NCI-H2081 (cell line): ENCODE results near the gene CAMK2N1.
A peak's percentile ranks its signal among the peaks of the same experiment; 100 is the strongest.
"Not testable (repeated sequence)": the region's sequence is repeated elsewhere in the genome, so short reads cannot be mapped to it uniquely, and the experiment has no call there.

Experiments used
- DNase-seq, 2 experiments: peaks; one replicate each; lab custom pipeline; 2025; lab: John Stamatoyannopoulos, UW

Gene CAMK2N1

DNA sequence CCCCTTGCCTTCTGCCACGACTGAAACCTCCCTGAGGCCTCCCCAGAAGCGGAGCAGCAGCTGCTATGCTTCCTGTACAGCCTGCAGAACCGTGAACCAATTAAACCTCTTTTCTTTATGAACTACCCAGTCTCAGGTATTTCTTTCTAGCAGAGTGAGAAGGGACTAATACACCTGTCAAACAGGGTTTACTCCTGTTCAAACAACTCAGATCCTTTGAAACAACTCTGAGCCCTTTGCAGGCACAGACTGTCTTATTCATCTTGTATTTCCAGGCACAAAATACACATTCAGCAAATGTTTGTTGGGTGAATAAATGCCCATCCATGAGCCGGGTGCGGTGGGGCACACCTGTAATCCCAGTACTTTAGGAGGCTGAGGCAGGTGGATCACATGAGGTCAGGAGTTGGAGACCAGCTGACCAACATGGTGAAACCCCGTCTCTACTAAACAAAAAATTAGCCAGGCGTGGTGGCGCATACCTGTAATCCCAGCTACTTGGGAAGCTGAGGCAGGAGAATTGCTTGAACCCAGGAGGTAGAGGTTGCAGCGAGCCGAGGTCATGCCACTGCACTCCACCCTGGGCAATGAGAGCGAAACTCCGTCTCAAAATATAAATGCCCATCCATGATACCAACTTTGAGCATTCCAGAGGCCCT, 10.8 kb upstream of the CAMK2N1 start:
- DNase-seq: not testable (repeated sequence)

DNA sequence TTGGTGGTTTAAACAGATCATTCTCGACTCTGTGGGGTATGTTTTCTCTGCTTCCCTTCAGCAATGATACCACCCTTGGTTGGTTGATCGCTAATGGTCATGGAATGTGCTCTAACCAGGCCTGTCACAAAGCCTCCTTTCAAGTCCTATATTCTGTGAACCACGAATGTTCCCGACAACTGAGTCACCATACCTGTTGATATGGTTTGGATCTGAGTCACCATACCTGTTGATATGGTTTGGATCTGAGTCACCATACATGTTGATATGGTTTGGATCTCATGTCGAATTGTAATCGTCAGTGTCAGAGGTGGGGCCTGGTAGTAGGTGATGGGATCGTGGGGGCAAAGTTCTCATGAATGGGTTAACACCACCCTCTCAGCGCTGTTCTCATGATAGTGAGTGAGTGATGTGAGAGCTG, 10.2 kb upstream of the CAMK2N1 start:
- DNase-seq: no peak

DNA sequence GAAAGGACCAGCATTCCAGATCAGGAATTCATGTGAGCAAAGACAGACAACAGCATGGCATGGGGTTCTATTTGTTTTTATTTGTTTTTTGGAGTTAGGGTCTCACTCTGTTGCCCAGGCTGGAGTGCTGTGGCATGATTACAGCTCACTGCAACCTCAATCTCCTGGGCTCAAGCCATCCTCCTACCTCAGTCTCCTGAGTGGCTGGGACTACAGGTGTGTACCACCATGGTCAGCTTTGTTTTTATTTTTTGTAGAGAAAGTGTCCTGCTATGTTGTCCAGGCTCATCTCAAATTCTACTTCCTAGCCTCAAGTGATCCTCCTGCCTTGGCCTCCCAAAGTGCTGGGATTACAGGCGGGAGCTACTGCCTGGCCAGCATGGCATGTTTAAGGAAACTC, 9.7 kb upstream of the CAMK2N1 start:
- no peak for DNase-seq

DNA sequence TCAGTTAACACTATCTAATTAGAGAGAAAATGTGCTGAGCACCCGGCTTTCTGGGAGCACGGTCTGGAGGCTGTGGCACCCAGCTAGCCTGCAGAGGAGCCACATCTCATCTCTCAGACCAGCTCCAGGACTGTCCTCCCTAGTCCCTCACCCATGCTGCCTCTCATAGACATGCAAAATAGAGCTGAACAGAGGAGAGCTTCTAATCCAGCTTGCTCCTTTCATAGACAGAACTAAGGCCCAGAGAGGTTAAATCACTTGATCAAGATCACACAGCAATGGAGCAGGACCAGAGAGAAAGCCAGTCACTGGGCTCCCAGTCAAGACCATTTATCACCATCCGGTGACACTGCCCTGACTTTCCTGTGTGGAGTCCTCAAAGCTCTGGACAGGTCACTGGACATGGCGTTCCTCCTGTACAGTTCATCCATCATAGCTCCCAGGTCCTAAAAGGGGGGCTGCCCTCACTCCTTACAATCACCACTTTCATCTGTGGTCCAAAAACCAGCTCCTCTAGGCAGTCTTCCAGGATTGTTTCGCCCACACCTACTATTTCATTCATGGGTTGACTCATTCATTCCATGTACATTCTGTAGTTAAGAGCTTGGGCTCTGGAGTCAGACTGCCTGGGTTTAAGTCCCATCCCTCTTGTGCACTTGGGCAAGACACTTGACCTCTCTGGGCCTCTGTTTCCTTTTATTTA, 8.8 kb upstream of the CAMK2N1 start:
- DNase-seq: no peak

DNA sequence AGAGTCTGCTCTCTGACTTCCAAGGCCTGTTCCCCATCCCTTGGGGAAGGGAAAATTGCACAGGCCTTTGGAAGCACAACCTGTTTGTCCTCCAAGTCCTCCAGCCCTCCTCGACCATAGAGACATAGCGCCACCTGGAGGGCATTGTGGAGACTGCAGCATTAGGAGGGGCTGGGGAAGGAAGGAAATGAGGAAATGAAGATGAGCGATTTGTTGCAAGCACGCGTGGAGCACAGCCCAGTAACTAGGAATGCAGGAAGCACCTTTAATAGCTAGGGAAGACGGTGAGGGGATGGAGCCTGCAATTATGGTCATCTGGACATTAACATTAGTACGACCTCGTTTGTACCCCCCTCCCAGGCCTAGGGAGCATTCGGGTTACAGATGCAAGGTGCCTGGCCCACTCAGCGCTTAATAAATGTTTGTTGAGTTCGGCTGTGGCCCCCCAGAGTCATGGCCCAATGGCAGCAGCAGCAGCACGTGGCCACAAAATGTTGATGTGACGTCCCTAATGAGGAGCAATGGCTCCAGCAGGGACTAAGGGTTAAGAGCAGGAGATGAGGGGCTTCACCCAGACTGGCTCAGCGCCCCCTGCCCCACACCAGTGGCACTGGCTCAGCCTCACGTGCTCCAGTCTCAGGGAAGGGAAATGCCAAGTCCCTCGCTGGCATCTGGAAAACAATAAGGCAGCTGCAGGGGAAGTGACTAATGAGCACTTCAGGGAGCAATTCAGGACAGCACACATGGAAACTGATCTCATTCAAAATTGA, 8.0 kb upstream of the CAMK2N1 start:
- peak; percentile 76 to 82 for DNase-seq

DNA sequence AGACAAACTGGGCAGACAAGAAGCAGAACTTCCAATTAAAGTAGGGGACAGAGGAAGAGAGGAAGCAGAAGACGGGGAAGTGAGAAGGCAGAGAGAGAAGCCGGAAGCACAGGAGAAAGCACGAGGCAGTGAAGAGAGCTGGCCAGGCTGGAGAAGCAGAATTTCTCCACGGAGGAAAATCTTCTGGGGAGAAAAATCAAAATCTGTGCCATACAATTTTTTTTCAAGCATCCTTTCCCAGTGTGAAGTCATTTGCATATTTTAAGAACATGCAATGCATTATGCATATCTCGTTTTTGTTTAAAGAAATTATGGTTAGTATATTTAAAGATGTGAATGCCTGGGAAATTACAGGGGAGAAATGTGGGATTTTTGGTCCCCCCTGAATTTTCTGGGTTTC, 7.3 kb upstream of the CAMK2N1 start:
- DNase-seq: no peak

DNA sequence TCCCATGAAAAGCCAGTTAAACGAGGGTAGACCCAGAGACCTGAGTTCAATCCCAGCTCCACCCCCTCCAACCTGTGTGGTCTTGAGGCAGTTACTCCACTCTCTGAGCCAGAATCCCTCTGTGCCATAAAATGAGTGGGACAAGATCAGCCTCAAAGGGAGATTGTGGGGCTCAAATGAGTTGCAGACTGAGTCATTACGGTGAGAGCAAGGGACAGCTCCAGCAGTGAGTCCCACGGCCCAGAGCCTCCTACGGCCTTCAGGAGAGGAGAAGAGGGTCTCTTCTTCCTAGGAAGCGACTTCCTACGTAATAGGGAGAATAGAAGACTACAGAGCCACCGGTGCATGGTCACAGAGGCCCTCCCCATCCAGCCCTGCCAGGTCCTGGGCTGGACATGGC, 6.7 kb upstream of the CAMK2N1 start:
- no peak for DNase-seq

DNA sequence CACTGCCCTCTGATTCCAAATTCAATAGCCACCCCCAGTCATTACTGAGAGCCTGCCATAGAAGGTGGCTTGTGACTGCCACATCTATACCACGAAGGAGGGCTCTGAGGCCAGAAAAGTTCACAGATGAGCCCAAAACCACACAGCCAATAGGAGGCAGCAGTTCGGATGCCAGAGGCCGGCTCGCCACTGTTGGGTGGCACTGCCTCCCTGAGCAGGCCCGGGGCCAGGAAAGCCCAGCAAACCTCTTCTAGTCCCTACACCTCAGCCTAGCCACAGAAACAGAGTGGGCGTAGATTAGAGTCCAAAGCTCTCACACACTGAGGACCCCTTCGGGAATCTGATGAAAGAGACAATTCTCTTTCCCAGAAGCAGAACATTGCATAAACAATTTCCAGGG, 5.9 kb upstream of the CAMK2N1 start:
- no peak for DNase-seq

DNA sequence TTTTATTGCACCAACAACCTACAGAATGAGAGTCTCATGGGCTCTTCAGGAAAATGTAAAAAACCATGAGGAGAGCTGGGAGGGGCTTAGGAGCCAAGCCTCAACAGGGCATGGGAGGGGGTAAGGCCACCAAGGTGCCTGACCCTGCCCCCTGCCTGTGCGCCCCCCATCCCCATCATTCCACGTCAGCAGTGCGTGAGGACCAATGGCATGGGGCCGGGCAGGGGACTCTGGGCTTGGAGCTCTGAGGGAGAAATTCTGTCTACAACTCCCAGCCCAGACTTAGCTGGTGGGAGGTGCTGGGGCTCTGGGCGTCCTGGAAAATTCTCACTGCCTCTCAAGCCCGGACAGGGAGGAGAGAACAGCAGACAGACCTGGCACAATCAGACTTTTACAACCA, 5.2 kb upstream of the CAMK2N1 start:
- no peak for DNase-seq

DNA sequence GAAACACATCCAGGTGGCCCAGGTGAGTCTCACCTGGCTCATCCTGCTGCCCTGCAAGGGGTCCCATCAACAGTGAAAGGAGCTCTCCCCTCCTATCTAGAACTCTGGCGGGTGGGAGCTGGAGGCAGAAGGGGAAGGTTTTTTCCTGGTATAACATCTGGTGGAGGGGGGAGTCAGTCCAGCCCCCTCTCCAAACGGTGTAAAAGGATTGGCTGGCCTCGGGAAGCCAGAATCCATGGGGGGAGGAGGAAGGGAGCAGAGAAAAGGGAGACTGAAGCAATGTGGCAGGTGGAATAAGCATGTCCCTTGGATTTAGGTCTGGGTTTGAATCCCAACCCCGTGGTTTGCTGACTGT, 1.2 kb upstream of the CAMK2N1 start:
- DNase-seq: no peak

DNA sequence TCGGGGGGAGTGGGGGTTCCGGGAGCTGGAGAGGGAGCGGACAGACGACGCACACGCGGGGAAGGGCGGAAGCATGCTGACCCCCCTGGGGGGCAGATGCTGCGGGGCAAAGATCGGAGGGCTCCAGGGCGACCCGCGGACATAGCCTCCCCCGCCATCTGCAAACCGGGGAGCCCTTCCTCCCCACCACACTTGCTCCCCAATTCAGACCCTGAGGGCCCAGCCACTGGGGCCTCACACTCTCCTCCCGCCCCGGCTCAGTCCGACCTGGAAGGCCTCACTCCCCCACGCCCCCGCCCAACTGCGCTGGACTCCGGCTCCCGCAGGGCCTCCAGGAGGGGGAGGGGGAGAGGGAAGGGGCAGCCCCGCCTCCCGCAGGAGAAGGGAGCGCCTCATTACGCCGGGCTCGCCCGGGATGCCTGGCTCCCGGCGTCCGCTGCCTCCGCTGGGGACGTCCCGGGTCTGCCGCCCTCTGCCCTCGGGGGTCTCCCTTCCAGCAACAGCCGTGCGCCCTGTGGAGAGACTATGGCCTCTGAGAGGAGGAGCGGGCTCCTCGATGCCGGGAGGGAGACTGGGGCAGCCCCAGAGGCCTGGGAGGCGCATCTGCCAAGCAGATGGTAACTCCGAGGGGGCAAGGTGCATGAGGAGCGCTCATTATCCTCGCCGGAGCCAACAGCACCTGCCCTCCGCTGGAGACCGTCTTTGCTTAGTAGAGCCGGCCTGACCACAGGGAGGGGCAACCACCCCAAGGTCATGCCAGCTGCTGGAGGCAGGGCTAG, 636 bp upstream of the CAMK2N1 start:
- peak; percentile 52 to 79 for DNase-seq

DNA sequence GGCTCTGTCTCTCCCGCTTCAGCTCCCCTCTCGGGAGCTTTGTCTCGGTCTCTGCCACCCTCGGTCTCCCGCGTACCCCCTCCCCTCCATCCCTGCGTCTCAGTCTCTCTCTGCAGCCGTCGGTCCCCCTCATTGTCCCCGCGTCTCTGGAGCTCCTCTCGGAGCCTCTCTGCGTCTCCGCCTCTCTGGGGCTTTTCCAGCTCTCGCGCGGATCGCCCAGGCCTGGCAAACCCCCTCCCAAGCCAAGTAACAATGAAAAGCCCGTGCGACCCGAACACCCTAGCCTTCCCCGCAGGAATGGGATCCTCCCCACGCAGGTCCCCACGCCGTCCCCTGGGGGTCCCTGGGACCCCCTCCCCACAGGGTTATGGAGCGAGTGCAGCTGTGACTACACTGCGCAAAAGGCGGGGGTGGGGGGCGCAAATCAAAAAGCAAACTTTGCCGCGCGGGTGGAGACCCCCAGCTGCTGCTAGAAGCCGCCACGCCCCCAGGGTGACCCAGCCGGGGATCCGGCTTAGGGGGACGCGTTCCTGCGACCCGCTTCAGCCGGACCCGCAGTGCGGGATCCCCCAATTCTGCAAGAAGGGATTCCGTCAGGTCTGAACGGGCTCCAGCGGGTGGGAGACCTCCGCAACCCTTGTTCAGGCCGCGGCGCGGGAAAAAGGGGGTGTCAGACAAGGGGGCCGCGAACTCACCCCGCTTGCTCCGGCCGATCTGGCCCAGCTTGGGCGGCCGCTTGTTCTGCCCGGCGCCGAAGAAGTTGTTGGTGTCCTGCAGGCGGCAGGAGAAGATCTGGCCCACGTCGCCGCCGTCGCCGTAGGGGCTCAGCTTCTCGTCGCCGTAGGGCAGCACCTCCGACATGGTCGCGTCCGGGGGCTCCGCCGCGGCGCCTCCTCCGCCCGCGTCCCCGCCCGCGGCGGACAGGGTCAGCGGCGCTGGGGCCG, 1.2 kb downstream of the CAMK2N1 start:
- no peak for DNase-seq

DNA sequence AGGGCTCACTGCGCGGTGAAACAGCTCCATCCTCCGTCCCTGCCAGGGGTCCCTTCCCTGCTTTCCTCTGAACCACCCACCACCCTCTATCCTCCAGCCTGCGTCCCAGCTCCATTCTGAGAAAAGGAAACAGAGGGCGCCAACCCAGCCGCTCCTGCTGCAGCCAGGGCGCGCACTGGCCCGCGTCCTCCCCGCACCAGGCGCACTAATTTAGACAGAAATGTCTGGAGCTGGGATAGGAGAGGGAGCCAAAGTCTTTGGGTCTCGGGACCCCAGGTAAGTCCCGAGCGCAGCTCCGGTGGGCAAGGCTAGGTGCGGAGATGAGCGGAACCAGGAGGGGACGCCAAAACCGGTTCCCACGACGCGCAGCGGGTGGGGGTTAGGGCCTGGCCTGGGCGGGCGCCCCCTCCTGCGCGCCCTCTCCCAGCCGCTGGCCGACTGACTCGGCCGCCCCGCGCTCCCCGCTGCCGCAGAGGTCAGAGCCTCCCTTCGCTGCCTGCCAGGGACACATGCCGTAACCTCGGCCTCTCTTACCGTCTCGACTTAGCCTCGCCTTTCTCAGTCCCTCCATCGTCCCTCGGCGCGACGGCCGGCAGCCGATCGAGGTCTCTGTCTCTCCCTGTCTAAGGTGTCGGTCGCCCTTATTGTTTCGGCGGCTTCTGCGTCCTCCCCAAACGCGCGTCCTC, 2.0 kb downstream of the CAMK2N1 start:
- no peak for DNase-seq

DNA sequence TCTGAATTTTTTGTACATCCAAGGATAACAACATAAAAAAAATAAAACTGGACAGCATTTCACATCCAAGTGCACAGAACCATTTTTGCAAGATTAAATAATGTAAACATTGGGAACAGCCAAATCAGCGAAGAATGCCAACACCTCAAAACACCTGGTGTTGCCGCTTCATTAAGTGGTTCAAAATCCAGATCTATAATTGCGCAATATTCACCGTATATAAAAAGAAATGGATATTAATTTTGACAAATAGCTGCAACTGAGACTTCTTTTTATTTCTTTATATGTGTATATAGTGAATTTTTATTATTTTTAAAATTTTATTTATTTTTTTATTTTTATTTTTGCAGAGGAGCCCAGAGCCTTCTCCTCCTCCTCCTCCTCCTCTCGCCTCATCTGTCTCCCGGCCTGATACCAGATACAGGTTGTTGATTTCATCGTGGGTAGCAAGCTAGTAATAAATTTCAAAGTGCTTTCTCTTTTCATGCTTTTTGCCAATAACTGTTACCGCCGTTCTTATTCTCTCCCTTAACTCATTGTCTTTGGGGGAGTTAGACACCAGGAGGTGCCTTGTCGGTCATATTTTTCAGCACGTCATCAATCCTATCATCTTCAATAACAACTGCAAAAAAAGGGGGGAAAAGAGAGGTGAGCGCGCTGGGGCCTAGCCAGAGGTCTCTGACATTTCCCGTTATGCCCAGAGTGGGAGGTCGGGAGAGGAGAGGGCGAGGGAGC, 2.7 kb downstream of the CAMK2N1 start:
- no peak for DNase-seq

DNA sequence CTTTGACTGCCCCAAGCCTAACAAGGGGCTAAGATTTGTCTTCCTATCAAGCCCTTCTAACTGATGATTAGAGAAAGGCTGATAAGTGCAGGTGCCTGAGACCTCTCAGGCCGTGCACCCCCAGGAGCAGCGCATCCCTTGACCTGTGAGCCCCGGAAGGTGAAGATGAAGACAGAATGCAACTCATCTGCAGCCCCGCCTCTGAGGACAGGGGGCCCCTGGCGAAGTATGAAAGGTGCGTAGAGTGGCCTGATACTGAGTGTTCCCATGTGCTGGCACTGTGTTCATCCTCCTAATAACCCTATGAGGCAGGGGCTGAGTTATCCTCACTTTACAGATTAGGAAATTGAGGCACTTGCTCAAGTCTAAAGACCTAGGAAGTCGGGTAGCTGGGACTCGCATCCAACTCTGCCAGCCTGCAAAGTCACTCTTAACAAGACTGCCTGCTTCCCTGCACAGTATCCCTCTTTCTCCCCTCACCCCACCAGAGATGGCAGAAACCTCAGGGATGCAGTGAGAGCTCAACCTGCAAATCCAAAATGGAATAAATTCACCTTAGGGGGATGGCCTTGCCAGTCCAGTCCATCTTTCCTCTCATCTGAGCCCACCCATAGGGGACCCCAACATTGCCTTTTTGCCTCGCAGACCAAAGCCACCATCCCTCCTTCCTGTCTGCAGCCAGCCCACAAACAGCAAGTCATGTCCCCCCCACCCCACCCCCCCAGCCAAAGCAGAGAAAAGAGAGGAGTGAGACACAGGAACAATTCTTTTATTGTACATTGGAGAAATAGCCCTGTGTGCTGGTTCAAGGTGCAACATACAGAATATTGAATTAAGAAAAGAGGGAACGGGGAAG, 4.1 kb downstream of the CAMK2N1 start:
- DNase-seq: no peak

DNA sequence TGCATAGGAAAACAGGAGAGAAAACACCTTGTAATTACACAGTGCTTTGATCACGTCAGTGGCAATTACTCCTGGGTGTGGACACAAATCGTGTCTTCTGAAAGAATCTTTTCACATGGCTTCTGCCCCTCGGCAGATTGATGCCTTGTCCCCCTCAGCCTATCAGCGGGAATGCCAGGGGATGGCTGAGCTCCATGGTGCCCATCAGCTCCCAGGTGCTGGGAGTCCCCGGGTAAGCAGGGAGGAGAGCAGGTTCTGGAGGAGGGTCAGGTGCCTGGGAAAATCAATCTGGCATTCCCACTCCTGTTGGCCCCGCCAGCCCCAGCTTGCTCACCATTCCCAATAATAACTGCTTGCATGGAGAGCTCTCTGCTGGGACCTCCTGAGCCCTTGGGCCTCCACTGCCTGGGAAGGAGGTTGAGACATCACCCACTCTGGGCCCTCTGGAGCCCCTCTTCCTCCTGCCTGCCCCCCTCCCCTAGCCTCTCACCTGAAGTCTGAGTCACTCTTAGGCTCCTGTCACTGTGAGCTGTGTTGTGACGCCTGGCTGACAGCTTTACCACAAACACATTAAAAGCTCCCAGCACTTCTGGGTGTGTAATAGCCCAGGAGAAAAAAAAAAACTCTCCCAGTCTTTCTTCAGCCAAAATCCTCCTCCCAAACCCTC, 4.9 kb downstream of the CAMK2N1 start:
- peak in 1 of 2 experiments; percentile 9 for DNase-seq

DNA sequence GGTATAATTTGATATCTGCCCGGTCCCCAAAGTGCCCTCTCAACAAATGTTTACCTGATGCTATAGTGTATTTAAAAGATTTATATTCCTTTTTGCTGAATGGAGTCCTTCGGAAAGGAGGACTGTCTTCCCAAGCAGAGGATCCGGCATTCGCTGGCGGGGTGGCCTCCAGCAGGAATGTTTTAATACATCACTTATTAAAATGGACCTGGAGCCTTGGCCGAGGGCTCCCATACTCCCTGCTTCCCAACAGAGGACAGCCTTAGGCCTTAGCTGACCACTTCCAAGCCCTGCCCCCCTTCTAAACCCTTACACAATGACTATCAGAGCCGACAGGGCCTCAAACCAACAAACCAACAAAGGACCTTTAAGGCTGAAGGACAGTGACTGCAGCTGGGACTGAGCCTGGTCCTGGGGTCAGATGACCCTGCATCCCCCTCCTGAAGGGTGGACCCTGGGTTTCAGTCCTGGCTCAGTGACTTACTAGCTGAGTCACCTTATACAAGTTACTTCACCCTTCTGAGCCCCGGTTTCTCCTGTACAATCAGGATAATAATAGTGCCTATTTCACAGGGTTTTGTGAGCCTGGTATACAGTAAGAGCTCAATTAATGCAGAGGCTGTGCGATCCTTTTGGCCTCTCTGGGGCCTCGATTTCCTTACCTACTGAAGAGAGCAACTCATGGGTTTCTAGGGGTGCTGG, 5.6 kb downstream of the CAMK2N1 start:
- no peak for DNase-seq

DNA sequence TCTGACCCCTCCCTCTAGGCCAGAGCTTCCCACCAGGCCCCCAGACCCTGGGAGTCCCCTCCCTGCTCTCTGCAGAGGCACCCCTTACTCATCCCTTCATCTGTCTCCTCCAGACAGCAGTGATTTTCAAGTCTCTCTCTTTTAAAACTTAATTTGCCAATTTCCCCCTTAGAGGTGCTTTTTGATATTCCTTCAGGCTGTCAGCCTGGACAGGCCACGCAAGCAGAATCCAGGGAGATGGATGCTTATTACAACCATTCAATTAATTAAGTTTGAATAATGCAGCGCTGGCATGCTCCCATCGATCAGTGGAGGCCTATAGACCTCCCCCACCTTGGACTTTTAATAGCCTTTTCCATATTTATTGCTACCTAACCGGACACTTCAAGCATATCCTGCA, 6.2 kb downstream of the CAMK2N1 start:
- no peak for DNase-seq
